ENCODE data around the gene DLEC1. TPM values are rescaled to one million over a fixed set of nuclear protein-coding genes. Genes with fewer than 3 reads are reported as not detected.

Gene DLEC1
- total RNA-seq, 2 donors from 2014 or later, result 0.25 to 0.52 TPM

DNA sequence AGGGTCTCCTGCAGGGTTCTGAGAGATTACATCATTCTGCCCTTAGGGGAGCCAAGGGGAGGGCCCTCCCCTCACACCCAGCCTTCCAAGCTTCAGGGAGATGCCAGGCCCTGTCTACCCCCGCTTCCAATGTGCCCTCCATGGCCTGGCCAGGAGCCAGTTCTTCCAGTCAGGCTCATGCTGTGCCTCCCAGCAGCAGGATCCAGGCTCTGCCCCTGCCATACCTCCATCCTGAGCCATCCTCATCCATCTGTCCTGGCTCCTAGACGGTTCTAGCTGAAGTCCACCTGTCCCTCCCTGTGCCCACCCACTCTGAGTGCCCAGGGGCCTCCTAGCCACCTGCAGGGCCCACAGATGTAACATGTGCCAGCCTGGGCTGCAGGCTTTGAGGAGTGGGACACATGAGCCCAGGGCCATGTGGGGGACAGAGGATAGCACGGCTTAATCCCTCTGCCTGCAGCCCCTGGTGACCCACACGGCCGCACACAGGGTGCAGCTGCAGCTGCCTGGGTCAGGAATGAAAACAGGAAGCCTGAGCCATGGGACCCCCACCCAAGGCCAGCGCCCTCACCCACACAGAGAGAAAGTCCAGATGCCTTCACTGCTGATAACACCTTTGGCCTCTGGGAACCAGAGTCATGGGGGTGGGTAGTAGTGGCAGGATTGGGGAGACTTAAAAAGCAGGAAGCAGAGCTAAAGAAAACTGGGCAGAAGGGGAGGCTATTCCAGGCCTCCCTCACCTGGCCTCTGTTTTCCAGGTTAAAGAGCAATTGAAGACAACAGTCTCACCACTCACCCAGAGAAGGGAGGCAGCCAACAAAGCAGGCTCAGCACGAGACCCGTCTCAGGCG, 21.3 kb upstream of the DLEC1 start:
- Mint-ChIP-seq H3K27me3 (no peaks in the 10 kb centered on the region), H3K4me1 (ENCODE audit: low read depth in 2 of 2) (peaks cover 6 to 8% of the 10 kb centered on the region in 2 donors), H3K4me3 (no peak overlapping the region), H3K9me3 (no peaks in the 10 kb centered on the region), H3K36me3 (peaks cover 7% of the 10 kb centered on the region), H3K27ac (no peak overlapping the region)
- DNase-seq (ENCODE audit: low spot score) (peak; percentile 58), ATAC-seq (peak in 1 of 2 donors; percentile 4)

DNA sequence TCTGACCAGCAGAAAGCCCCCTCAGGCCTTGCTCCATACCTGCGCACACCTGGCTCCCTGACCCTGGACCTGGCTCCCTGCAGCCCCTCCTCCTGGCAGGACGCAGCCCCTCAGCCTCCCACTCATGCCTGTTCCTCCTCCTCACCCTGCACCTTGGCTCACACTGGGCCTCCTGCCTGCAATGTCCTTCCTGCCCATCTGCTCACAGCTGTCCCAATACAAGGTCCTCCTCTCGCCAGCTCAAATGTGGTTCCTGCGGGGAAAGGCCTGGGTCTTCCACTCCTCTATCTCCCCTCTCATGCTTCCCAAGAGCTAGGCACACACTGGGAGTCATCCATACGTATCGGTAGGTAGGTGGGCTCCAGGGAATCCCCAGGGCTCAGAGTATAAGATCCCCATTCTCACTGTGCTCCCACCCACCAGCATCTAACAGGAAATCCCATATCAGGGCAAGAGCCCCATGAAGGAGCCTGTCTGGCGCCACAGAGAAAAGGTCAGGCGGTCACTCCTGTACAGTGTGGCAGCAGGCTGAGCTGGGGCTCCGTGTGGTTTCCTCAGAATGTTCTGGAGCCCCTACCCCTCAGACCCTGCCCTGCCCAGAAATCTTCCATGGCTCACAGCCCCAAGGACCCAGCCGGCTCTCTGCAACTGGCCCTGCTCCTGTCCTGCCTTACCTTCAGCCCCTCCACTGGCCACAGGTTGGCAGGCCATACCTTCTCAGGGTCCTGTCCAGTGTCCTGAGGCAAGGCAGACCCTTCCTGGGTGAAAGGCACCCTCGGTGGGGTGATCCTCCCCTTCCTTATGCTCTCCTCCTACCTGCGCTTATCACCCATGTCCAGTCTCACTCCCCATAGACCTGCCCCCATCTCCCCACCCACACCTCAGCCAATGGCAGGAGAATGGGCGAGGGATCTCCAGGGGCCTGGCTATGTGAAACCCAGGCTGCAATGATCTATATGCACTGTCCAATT, 20.4 kb upstream of the DLEC1 start:
- peaks cover 12 to 15% of the 10 kb centered on the region in 2 donors for H3K4me1 Mint-ChIP-seq (ENCODE audit: low read depth in 2 of 2)
- H3K27ac Mint-ChIP-seq, result no peak overlapping the region
- no peak for ATAC-seq
- no peaks in the 10 kb centered on the region for H3K27me3 Mint-ChIP-seq
- H3K9me3 Mint-ChIP-seq, result no peaks in the 10 kb centered on the region
- DNase-seq (ENCODE audit: low spot score), result peak; percentile 58
- H3K36me3 Mint-ChIP-seq, result peaks cover 7% of the 10 kb centered on the region
- no peak overlapping the region for H3K4me3 Mint-ChIP-seq

DNA sequence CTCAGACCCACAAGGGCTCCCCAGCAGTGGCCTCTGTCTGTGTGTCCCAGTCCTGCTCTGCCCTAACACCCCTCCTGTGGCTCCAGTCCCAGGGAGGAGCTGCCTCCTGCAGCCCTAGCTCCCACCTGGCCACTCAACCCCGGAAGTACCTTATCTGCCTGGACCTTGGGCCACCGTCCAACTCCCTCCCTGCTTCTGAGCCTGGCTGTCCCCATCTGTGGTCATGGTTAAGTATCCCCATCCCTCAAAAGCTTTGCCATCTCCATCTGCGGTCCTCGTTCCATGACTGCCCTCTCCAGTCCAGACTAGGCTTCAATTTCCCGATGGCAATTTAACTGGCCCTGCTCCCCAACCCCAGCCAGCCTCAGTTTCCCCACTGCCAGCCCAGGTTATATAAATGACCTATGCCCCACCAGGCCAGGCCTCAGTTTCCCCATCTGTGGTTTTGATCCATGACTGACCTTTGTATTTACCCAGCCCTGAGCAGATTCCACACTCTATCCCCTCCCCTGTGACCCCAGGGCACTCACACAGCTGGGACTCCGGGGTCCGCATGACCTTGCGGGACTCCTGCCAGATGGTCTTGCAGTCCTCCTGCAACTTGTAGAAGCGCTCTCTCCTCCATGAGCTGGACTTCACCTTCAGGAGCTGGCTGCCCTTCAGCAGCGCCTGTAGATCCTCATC, 19.2 kb upstream of the DLEC1 start:
- Mint-ChIP-seq H3K27me3 (no peaks in the 10 kb centered on the region), H3K36me3 (peaks cover 6% of the 10 kb centered on the region), H3K9me3 (no peaks in the 10 kb centered on the region), H3K4me1 (ENCODE audit: low read depth in 2 of 2) (peaks cover 20 to 25% of the 10 kb centered on the region in 2 donors), H3K4me3 (no peak overlapping the region), H3K27ac (peak overlapping the region in 1 of 2 donors; percentile 4)
- no peak for DNase-seq (ENCODE audit: low spot score)
- no peak for ATAC-seq

DNA sequence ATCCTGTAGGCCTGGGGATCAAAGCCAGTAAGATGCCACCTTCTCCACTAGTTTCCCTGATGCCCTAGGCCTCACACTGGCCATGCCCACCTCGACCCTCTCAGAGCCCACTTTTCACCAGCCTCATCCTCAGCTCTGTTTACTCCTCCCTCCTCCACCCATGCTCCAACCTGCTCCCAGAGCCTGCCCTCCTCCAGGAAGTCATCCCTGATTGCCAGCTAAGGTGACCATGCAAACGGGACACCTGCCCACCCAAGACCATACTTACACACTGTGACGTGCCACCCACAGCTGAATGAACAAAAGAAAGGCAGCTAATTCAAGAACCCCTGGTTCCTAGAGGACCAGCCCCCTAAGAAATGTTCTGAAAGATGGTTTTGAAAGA, 18.7 kb upstream of the DLEC1 start:
- DNase-seq (ENCODE audit: low spot score) (no peak), ATAC-seq (no peak)
- H3K27ac Mint-ChIP-seq, result peak overlapping the region in 1 of 2 donors; percentile 4
- H3K9me3 Mint-ChIP-seq, result no peaks in the 10 kb centered on the region
- no peak overlapping the region for H3K4me3 Mint-ChIP-seq
- peaks cover 24 to 25% of the 10 kb centered on the region in 2 donors for H3K4me1 Mint-ChIP-seq (ENCODE audit: low read depth in 2 of 2)
- no peaks in the 10 kb centered on the region for H3K27me3 Mint-ChIP-seq
- peaks cover 1% of the 10 kb centered on the region for H3K36me3 Mint-ChIP-seq

DNA sequence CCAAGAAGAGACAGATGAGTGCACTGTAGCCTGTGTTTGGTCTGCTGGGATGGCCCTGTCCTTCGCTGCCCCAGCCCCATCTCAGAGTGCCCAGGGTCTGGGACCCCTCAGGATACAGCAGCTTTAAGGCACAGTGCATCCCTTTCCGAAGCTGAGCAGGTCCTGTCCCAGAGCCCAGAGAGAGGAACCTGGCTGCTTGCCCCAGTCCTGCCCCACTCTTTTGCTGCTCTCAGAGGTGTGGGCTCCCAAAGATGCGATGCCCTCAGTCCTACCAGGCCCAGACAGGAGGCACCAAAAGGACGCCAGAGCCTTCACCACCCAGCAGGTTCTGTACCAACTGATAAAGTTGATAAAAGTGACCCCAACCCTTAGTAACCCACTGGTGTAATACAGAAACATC, 17.8 kb upstream of the DLEC1 start:
- no peaks in the 10 kb centered on the region for H3K9me3 Mint-ChIP-seq
- H3K36me3 Mint-ChIP-seq, result no peaks in the 10 kb centered on the region
- DNase-seq (ENCODE audit: low spot score) (peak; percentile 58), ATAC-seq (no peak)
- H3K27ac Mint-ChIP-seq, result no peak overlapping the region
- H3K4me1 Mint-ChIP-seq (ENCODE audit: low read depth in 2 of 2), result peaks cover 30 to 33% of the 10 kb centered on the region in 2 donors
- H3K4me3 Mint-ChIP-seq, result no peak overlapping the region
- no peaks in the 10 kb centered on the region for H3K27me3 Mint-ChIP-seq

DNA sequence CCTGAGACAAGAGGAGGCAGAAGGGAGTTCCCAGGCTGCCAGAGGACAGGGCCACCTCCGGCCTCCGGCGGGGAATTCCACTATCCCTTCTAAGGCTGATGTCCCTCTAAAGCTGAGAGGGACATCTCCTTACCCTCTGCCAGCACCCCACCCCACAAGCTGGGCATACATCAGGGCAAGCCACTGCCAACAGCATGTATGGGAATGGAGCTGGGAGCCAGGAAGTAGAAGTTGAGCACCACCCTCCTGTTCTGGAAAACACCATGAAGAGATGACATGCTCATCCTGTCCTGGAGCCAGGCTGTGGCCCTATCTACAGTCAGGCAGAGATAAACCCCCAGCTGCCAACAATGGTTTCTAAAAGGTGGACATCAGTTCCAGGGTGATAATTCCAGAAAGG, 16.7 kb upstream of the DLEC1 start:
- peak overlapping the region in 1 of 2 donors; percentile 8 for H3K27ac Mint-ChIP-seq
- H3K4me3 Mint-ChIP-seq, result no peak overlapping the region
- no peaks in the 10 kb centered on the region for H3K27me3 Mint-ChIP-seq
- no peaks in the 10 kb centered on the region for H3K9me3 Mint-ChIP-seq
- H3K4me1 Mint-ChIP-seq (ENCODE audit: low read depth in 2 of 2), result peaks cover 25 to 33% of the 10 kb centered on the region in 2 donors
- H3K36me3 Mint-ChIP-seq, result no peaks in the 10 kb centered on the region
- ATAC-seq (no peak), DNase-seq (ENCODE audit: low spot score) (peak; percentile 49)

DNA sequence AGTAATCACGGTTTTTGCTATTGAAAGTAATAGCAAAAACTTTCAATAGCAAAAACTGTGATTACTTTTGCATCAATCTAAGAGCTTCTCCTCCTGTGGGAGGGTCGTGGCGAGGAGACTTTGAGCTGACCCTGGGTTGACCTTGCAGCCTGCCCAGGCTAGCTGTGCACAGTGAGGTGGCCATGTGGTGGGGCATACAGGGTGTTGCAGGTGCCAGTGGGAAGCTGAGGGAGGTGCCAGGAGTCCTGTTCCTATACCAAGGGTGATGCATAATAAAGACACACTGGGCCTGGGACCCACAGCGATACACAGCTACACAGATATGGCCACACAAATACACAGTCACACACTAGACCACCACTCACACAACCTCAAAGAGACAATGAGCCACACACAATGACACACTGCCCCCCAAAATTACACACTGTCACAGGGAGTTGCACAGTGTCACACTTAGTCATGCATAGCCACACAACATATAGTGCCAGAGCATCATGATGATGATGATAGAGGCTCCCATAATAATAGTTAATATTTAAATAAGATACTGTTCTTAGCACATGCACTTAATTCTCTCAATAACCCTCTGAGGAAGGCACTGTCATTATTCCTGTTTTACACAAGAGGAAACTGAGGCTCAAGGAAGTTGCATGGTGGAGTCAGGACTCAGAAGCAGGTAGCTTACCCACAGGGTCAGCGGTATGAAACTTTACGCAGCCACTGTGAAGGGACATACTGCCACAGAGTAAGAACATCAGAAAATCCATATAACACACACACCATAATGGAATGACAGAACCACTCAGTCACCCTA, 15.9 kb upstream of the DLEC1 start:
- H3K36me3 Mint-ChIP-seq, result no peaks in the 10 kb centered on the region
- H3K4me1 Mint-ChIP-seq (ENCODE audit: low read depth in 2 of 2), result peaks cover 25 to 33% of the 10 kb centered on the region in 2 donors
- DNase-seq (ENCODE audit: low spot score), result peak; percentile 44
- peaks cover 0 to 1% of the 10 kb centered on the region in 2 donors for H3K27me3 Mint-ChIP-seq
- no peaks in the 10 kb centered on the region for H3K9me3 Mint-ChIP-seq
- peak overlapping the region; percentile 93 to 95 for H3K27ac Mint-ChIP-seq
- peak overlapping the region; percentile 97 for H3K4me3 Mint-ChIP-seq
- ATAC-seq, result no peak

DNA sequence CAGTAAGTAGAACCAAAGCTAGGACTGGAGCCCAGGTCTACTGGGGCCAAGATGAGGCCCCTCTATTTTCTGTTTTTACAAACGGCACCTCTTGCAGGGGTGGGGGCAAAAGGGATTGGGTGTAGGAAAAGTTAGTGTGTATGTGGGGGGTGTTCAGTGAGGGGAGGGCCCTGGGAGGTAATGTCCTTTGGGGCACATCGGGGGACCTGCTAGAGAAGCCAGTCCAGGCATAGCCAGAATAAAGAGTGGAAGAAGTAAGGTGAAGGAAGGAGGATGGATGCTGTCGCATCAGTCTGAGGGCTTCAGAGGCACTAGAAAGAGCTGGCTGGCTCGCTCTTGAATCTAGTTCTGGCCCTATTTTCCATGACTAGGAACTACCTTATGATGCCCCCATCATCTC, 12.2 kb upstream of the DLEC1 start:
- H3K36me3 Mint-ChIP-seq, result no peaks in the 10 kb centered on the region
- H3K4me3 Mint-ChIP-seq, result no peak overlapping the region
- H3K27ac Mint-ChIP-seq, result no peak overlapping the region
- H3K4me1 Mint-ChIP-seq (ENCODE audit: low read depth in 2 of 2), result peaks cover 33 to 38% of the 10 kb centered on the region in 2 donors
- no peak for DNase-seq (ENCODE audit: low spot score)
- ATAC-seq, result no peak
- H3K9me3 Mint-ChIP-seq, result no peaks in the 10 kb centered on the region
- H3K27me3 Mint-ChIP-seq, result peaks cover 7 to 8% of the 10 kb centered on the region in 2 donors

DNA sequence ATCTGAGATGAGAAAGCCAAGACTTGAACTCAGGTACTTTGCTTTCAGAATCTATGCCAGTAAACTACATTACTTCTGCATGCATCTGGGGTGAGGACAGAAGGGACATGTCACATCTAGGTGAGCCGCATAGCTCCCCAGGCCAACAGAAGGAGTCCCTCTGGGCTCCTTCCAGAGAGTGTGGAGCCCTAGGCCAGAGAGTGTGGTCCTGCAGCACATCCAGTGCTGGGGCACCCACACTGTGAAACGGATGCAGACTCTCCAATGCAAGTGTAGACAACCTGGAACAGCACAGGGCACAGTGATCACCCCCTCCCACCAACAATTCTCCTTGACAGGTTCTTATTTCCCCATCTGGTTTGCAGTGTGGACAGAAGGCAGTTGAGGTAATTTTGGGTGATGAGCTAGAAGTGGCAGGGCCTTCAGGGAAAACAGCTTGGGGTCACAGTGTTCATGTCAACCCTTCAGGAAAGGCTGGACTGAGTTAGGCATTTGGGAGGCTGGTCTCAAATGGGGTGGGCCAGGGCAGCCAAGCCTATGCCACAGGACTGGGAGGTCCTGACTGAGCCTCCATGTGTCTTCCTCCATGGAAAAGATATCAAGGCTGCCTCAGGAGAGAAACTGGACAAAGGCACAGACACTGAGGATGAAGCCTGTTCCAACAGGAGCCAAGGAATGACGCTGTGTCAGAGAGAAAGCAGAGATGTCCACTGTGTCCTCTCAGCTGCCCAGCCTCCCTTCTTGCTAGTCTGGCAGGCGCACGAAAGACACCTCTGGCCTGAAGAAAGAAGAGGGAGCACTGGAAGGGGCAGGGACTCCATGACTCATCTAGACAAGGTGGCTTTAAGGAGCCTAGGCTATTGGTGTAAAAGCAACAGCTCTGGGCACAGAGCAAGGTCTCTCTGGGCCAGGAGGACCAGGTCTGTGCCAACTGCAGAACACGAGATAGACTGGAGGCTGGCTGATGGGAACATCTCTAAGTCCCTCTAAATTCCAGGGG, 11.2 kb upstream of the DLEC1 start:
- DNase-seq (ENCODE audit: low spot score), result peak; percentile 53
- ATAC-seq, result no peak
- Mint-ChIP-seq H3K9me3 (no peaks in the 10 kb centered on the region), H3K36me3 (no peaks in the 10 kb centered on the region), H3K4me3 (peak overlapping the region; percentile 76), H3K27ac (peak overlapping the region in 1 of 2 donors; percentile 45), H3K27me3 (peaks cover 7 to 8% of the 10 kb centered on the region in 2 donors), H3K4me1 (ENCODE audit: low read depth in 2 of 2) (peaks cover 33 to 38% of the 10 kb centered on the region in 2 donors)

DNA sequence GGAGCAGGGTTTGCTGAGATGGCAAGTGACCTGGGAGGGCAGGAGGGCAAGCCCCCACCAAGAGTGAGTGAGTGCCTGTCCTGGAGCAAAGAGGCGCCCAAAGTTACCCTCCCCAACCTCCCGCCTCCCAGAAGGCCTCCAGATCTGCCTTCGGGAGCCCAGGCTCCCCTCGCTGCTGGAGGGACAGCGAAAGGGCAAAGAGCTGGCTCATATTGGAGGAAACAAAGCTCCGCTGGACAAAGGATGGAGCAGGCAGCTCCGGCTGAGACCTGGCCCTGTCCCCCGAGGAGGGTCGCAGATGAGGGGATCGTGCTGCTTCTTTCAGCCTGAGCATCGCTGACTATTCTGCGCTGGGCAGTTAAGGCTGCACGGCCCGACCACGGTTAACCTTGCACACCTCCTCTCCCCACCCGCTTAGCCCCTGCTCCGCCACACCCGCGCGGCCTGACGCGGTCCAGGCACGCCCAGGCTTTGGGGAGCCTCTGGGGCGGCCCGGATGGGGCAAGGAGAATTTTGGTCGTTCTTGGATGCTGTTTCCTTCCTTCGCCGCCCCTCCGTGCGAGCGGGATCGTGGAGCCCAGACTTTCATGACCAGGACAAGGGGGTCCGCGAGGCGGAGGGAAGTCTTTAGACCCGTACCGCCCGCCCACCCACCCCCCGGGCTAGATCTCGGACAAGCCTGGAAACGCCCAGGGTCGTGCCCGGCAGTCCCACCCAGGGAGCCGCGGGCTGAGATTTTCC, 10.2 kb upstream of the DLEC1 start:
- Mint-ChIP-seq H3K4me1 (ENCODE audit: low read depth in 2 of 2) (peaks cover 26 to 28% of the 10 kb centered on the region in 2 donors), H3K36me3 (no peaks in the 10 kb centered on the region), H3K9me3 (no peaks in the 10 kb centered on the region), H3K4me3 (peak overlapping the region; percentile 76), H3K27ac (peak overlapping the region in 1 of 2 donors; percentile 45), H3K27me3 (peaks cover 7 to 11% of the 10 kb centered on the region in 2 donors)
- DNase-seq (ENCODE audit: low spot score) (peak; percentile 57), ATAC-seq (no peak)

DNA sequence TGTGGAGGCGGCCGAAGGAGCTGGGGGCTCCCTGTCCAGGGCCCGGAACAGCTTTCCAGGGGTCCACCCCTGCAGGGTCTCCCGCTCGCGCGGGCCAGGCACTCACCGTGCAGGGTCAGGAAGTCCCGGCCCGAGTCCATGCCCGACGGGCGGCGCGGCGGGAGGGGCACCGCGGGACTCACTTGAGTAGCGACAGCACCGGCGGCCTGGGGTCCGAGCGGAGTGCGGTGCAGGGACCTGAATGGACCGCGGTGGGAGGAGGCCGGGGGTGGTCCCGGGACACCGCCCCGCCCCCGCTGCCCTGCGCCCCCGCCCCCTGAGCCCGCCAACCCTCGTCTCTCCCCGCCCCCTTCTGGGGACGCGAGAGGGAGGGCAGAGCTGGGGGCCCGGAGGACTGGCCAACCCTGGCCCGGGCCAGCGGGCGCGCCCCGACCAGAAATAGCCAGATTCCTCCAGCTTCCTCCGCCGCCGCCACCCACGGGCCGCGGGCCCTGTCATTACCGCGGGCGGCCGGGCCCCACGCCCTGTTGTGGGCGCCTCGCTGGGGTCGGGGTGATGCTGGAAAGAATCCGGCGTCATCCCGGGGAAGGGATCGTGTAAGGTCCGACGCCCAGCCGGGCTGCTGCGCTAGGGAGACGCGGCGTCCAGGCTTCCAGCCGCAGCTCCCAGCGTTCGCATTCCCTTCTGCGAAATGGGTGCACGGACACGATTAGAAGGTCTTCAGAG, 9.4 kb upstream of the DLEC1 start, which contains the start of gene PLCD1:
Gene PLCD1 (minus strand): TSS at position 243 of the 726 bp plus-strand sequence. CDS start 103 bp downstream, at position 140.
- peaks cover 7 to 11% of the 10 kb centered on the region in 2 donors for H3K27me3 Mint-ChIP-seq
- H3K36me3 Mint-ChIP-seq, result no peaks in the 10 kb centered on the region
- ATAC-seq, result peak in 1 of 2 donors; percentile 1
- peak; percentile 67 for DNase-seq (ENCODE audit: low spot score)
- H3K27ac Mint-ChIP-seq, result peak within 1 kb of the TSS in 1 of 2 donors; percentile 45
- H3K9me3 Mint-ChIP-seq, result no peaks in the 10 kb centered on the region
- H3K4me1 Mint-ChIP-seq (ENCODE audit: low read depth in 2 of 2), result peaks cover 22% of the 10 kb centered on the region in 2 donors
- peak within 1 kb of the TSS; percentile 76 for H3K4me3 Mint-ChIP-seq

Data from natural killer cell treated with Interleukin-12 subunit alpha and Interleukin-12 subunit beta and Interleukin-15 and Interleukin-18, amount 100 ng/mL, for 72 hours (primary cell).